SK-N-SH (cell line): ENCODE data around the gene ZNF723.

Experiments
- CTCF ChIP-seq: fragments of 200-600 bp; sonication (generic); IDR thresholded peaks from 2 replicates; pipeline ENCODE4 v1.6.1; 2017; ENCODE audit warnings: antibody characterized with exemption, mild to moderate bottlenecking, moderate library complexity
- ELF1 ChIP-seq: IDR thresholded peaks from 2 replicates; pipeline ENCODE4 v1.4.0; 2012
- NRF1 ChIP-seq: IDR thresholded peaks from 2 replicates; pipeline ENCODE4 v1.6.1; 2012; ENCODE audit warnings: low read depth, mild to moderate bottlenecking, low read length
- RAD21 ChIP-seq: IDR thresholded peaks from 2 replicates; pipeline ENCODE4 v1.6.1; 2012; ENCODE audit warnings: mild to moderate bottlenecking, low read length
- TAF1 ChIP-seq: IDR thresholded peaks from 2 replicates; pipeline ENCODE4 v1.6.1; 2012; ENCODE audit warnings: low read depth, mild to moderate bottlenecking, low read length, moderate library complexity, borderline replicate concordance

- TF ChIP-seq TAF1 (no peak), RAD21 (no peak), ELF1 (no peak), CTCF (no peak), NRF1 (no peak)
These were observed 18.0 kb upstream of the ZNF723 start for GRCh38 chr19:22814124-22814523.
